ENCODE results near the gene CCL27. TPM values are rescaled to one million over a fixed set of nuclear protein-coding genes. Genes with fewer than 3 reads are reported as not detected.
"Not testable (repeated sequence)": the region's sequence is repeated elsewhere in the genome, so short reads cannot be mapped to it uniquely, and the experiment has no call there.

CCL27 gene
- polyA plus RNA-seq, 1 donor: 0.67 TPM

- DNase-seq: no peak
Measured at GRCh38 chr9:34648673-34649072, 13.8 kb downstream of the CCL27 start.

GRCh38 chr9:34647651-34648050, 14.8 kb downstream of the CCL27 start:
- no peak for DNase-seq

- no peak for DNase-seq
Measured at GRCh38 chr9:34647084-34647403, 15.4 kb downstream of the CCL27 start.

- peak; percentile 84 for DNase-seq
Measured at GRCh38 chr9:34646211-34647083, 16.0 kb downstream of the CCL27 start, which contains the start of gene GALT. Gene GALT, plus strand, starts transcription at chr9:34646675. Its CDS starts 30 bp downstream, at chr9:34646705.

GRCh38 chr9:34644766-34645314, 17.6 kb downstream of the CCL27 start:
- no peak for DNase-seq

- no peak for DNase-seq
Measured at GRCh38 chr9:34642679-34643078, 19.8 kb downstream of the CCL27 start.

- not testable (repeated sequence) for DNase-seq
Measured at GRCh38 chr9:34639322-34639721, 23.1 kb downstream of the CCL27 start.

- DNase-seq: no peak
Measured at GRCh38 chr9:34638138-34638445, 24.4 kb downstream of the CCL27 start.

GRCh38 chr9:34637356-34638137, 24.9 kb downstream of the CCL27 start, which contains the start of gene SIGMAR1:
Gene SIGMAR1, minus strand, starts transcription at chr9:34637787. Its CDS starts 90 bp downstream, at chr9:34637697.
- peak; percentile 90 for DNase-seq

- DNase-seq: no peak
Measured at GRCh38 chr9:34636791-34637355, 25.6 kb downstream of the CCL27 start.

GRCh38 chr9:34635556-34635955, 26.9 kb downstream of the CCL27 start:
- DNase-seq: no peak

GRCh38 chr9:34634551-34635248, 27.8 kb downstream of the CCL27 start:
- no peak for DNase-seq

GRCh38 chr9:34633851-34634550, 28.5 kb downstream of the CCL27 start:
- peak; percentile 64 for DNase-seq

- DNase-seq: no peak
Measured at GRCh38 chr9:34633166-34633565, 29.3 kb downstream of the CCL27 start.

- DNase-seq: no peak
Measured at GRCh38 chr9:34630402-34631154, 31.9 kb downstream of the CCL27 start.

- no peak for DNase-seq
Measured at GRCh38 chr9:34629491-34629808, 33.0 kb downstream of the CCL27 start.

- DNase-seq: no peak
Measured at GRCh38 chr9:34628656-34629490, 33.6 kb downstream of the CCL27 start, which contains the start of gene ARID3C. Gene ARID3C, minus strand, starts transcription at chr9:34629066. Its CDS starts 1,052 bp downstream, at chr9:34628014.

GRCh38 chr9:34627716-34628655, 34.5 kb downstream of the CCL27 start:
- no peak for DNase-seq

- DNase-seq: no peak
Measured at GRCh38 chr9:34625186-34625486, 37.3 kb downstream of the CCL27 start.

Measured in hindlimb muscle (tissue), 1 donor.